GM19240 (cell line): ENCODE measurements around the gene ANXA5.

Experiments used
- DNase-seq: peaks from one replicate; pipeline ENCODE4 v3.0.0; 2011; ENCODE audit warnings: low spot score; ENCODE audit not compliant: insufficient read length

The ANXA5 gene

GRCh38 chr4:121642876-121643585, 53.7 kb downstream of the ANXA5 start:
- no peak for DNase-seq

- no peak for DNase-seq
These were observed 54.5 kb downstream of the ANXA5 start for GRCh38 chr4:121642292-121642691.

GRCh38 chr4:121633653-121634052, 63.1 kb downstream of the ANXA5 start:
- no peak for DNase-seq

GRCh38 chr4:121632636-121633035, 64.1 kb downstream of the ANXA5 start:
- DNase-seq, result no peak
